Measurements from ENCODE around the gene DDX39B.

The DDX39B gene

GRCh38 chr6:31547727-31548543 lies 6.1 kb upstream of the DDX39B start:
- DNase-seq (ENCODE audit: low read depth), result no peak

- DNase-seq (ENCODE audit: low read depth), result peak; percentile 99
These were observed 5.3 kb upstream of the DDX39B start, which contains the start of gene NFKBIL1 for GRCh38 chr6:31546958-31547726. NFKBIL1 (plus strand) TSS chr6:31547608; CDS start chr6:31547695, 87 bp downstream.

- peak; percentile 93 for DNase-seq (ENCODE audit: low read depth)
These were observed 4.6 kb upstream of the DDX39B start, which contains the start of gene ATP6V1G2 for GRCh38 chr6:31546339-31546957. ATP6V1G2 (minus strand) TSS chr6:31546608; CDS start chr6:31546559, 49 bp downstream.

- no peak for DNase-seq (ENCODE audit: low read depth)
These were observed 3.5 kb upstream of the DDX39B start for GRCh38 chr6:31545291-31545690.

GRCh38 chr6:31544676-31545075 lies 2.9 kb upstream of the DDX39B start:
- DNase-seq (ENCODE audit: low read depth), result no peak

GRCh38 chr6:31543639-31544038 lies 1.8 kb upstream of the DDX39B start:
- no peak for DNase-seq (ENCODE audit: low read depth)

GRCh38 chr6:31541059-31541657 lies 645 bp downstream of the DDX39B start:
- peak; percentile 74 for DNase-seq (ENCODE audit: low read depth)

GRCh38 chr6:31540640-31541039 lies 1.2 kb downstream of the DDX39B start:
- no peak for DNase-seq (ENCODE audit: low read depth)

- DNase-seq (ENCODE audit: low read depth), result no peak
These were observed 2.9 kb downstream of the DDX39B start for GRCh38 chr6:31538805-31539400.

GRCh38 chr6:31535538-31536324 lies 6.1 kb downstream of the DDX39B start:
- DNase-seq (ENCODE audit: low read depth), result no peak

GRCh38 chr6:31534521-31535040 lies 7.2 kb downstream of the DDX39B start:
- no peak for DNase-seq (ENCODE audit: low read depth)

GRCh38 chr6:31534011-31534410 lies 7.8 kb downstream of the DDX39B start:
- no peak for DNase-seq (ENCODE audit: low read depth)

GRCh38 chr6:31533455-31533841 lies 8.4 kb downstream of the DDX39B start:
- DNase-seq (ENCODE audit: low read depth), result no peak

- no peak for DNase-seq (ENCODE audit: low read depth)
These were observed 9.0 kb downstream of the DDX39B start for GRCh38 chr6:31532644-31533454.

- DNase-seq (ENCODE audit: low read depth), result no peak
These were observed 9.8 kb downstream of the DDX39B start for GRCh38 chr6:31531771-31532643.

GRCh38 chr6:31531162-31531561 lies 10.6 kb downstream of the DDX39B start:
- DNase-seq (ENCODE audit: low read depth), result no peak

- no peak for DNase-seq (ENCODE audit: low read depth)
These were observed 11.1 kb downstream of the DDX39B start for GRCh38 chr6:31530659-31531058.

- no peak for DNase-seq (ENCODE audit: low read depth)
These were observed 12.3 kb downstream of the DDX39B start for GRCh38 chr6:31529329-31530150.
